Stimulated activated CD4-positive, alpha-beta T cell treated with anti-CD3 and anti-CD28 coated beads, Interleukin-12 subunit alpha, Interleukin-12 subunit beta, amount 100 ng/mL, for 4 hours (primary cell): ENCODE measurements around the gene OR13C8.
"Not testable (repeated sequence)": the region's sequence is repeated elsewhere in the genome, so short reads cannot be mapped to it uniquely, and the experiment has no call there.

Experiments
- DNase-seq: peaks from one replicate; pipeline ENCODE4 v3.0.0-alpha.2; 2020

Gene OR13C8, protein sequence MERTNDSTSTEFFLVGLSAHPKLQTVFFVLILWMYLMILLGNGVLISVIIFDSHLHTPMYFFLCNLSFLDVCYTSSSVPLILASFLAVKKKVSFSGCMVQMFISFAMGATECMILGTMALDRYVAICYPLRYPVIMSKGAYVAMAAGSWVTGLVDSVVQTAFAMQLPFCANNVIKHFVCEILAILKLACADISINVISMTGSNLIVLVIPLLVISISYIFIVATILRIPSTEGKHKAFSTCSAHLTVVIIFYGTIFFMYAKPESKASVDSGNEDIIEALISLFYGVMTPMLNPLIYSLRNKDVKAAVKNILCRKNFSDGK

DNA sequence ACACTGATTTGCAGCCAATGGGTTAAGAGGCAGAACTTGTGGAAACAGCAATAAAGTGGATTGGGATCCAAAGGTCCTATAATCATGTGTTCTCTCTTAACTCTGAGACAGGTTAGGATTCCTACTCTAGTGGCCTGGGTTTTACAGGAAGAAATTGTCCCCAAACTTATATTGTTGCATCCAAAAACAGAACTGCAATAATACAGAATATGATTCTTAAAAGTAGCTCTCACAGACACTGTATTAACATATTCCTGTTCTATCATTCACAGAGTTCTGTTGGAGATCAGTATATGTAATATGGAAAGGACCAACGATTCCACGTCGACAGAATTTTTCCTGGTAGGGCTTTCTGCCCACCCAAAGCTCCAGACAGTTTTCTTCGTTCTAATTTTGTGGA lies at the start of gene OR13C8:
Gene OR13C8, plus strand, starts transcription at position 301 of the 400 bp plus-strand sequence. Its CDS starts 0 bp downstream, at position 301.
- DNase-seq, result no peak

DNA sequence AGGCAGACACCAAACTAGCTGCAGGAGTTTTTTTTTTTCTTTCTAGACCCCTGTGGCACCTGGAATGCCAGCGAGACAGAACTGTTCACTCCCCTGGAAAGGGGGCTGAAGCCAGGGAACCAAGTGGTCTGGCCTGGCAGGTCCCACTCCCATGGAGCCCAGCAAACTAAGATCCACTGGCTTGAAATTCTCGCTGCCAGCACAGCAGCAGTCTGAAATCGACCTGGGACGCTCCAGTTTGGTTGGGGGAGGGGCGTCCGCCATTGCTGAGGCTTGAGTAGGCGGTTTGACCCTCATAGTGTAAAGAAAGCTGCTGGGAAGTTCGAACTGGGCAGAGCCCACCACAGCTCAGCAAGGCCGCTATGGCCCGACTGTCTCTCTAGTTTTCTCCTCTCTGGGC lies 48.7 kb upstream of the OR13C8 start:
- DNase-seq, result not testable (repeated sequence)

DNA sequence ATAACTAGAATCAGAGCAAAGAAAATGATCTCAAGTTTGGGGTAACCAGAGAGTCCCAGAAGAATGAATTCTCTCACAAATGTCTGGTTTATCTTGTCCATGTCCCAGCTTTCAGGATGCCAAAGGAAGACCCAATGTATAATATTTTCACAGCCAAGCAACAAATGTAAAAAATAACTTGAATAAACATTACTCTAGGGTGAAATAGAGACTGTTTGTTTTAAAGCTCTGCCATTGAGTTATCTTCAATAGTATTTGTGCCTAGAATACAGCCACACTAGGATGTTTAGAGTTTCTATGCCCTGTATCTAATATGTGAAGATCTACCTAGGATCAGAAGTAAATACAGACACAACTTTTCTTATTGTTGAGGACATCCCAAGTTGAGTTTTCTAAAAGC lies 41.9 kb upstream of the OR13C8 start, which contains the start of gene OR13C4:
Gene OR13C4, minus strand, starts transcription at position 101 of the 400 bp plus-strand sequence. Its CDS starts 0 bp downstream, at position 101.
- no peak for DNase-seq

DNA sequence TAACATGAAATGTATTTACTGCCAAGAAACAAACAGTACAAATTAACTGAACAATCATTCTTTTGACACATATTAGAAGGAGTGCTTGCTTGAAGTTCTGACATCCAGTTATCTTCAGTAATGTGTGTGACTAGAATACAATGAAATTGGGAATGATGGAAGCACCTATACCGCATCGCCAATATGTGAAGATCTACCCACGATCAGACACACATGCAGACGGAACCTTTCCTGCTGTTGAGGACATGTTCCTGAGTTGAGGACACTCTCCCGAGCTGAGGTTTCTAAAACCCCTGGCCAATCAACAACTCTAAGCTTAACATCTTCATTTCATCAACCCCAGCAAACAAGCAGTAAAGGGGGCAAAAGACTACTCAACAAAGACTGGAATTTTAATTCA lies 32.2 kb upstream of the OR13C8 start, which contains the start of gene OR13C3:
Gene OR13C3, minus strand, starts transcription at position 101 of the 400 bp plus-strand sequence. CDS start 133 bp downstream, outside the sequence.
- DNase-seq, result no peak

DNA sequence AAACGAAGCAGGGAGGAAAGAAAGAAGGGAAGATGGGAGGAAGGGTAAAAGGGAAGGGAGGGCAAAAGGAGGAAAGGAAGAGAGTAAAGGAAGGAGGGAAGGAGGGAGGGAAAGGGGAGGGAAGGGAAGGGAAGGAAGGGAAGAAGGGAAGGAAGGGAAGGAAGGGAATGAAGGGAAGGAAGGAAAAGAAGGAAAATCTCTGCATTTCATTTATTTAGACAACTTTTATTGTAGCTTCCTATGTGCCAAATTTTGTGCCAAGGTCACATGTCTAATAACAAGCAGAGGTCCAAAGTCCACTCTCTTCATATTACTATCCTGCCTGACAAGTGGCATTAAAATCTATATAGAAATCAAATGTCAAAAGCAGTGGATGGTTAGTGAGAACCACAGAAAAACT lies 29.7 kb upstream of the OR13C8 start:
- DNase-seq, result no peak

DNA sequence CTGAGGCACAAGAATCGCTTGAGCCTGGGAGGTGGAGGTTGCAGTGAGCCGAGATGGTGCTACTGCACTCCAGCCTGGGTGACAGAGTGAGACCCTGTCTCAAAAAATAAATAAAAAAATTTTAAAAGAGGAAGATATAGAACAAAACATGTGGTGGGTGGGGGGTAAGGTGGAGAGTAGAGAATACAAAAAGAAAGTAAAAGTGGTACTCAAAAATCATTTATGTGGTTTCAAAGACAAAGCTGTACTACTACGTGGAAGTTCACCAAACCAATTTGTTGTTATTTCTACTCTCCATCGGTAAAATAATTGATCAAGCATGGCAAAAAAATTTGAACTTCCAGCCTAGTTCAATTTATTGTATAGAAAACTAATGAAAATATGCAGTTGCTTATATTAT lies 24.3 kb upstream of the OR13C8 start:
- DNase-seq, result no peak

DNA sequence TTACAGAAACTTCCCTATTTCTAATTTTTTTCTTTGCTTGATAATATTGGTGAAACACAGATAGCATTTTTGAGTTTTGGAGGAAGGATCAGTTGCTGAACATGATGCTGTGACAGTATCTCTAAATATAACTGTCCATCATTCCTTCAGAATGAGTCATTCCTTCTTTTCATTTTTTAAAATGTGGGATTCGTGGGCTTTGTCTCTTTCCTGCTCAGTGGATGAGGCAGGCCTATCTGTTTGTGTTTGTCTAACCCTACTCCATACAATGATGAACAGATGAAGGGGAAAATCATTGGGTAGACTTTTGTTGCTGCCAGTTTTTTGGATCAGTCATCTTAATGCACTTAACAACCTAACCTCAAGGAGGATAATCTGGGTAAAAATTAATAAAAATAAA lies 15.7 kb upstream of the OR13C8 start:
- no peak for DNase-seq

DNA sequence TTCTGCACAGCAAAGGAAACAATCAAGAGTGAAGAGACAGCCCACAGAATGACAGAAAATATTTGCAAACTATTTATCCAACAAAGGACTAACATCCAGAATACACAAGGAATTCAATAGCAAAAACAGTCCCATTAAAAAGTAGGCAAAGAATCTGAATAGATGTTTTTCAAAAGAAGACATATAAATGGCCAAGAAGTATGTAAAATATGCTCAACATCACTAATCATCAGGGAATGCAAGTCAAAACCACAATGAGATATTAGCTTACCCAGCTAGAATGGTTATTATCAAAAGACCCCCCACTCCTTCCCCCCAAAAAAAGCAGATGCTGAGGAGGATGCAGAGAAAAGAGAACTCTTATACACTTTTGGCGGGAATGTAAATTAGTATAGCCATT lies 13.4 kb upstream of the OR13C8 start:
- DNase-seq, result no peak

DNA sequence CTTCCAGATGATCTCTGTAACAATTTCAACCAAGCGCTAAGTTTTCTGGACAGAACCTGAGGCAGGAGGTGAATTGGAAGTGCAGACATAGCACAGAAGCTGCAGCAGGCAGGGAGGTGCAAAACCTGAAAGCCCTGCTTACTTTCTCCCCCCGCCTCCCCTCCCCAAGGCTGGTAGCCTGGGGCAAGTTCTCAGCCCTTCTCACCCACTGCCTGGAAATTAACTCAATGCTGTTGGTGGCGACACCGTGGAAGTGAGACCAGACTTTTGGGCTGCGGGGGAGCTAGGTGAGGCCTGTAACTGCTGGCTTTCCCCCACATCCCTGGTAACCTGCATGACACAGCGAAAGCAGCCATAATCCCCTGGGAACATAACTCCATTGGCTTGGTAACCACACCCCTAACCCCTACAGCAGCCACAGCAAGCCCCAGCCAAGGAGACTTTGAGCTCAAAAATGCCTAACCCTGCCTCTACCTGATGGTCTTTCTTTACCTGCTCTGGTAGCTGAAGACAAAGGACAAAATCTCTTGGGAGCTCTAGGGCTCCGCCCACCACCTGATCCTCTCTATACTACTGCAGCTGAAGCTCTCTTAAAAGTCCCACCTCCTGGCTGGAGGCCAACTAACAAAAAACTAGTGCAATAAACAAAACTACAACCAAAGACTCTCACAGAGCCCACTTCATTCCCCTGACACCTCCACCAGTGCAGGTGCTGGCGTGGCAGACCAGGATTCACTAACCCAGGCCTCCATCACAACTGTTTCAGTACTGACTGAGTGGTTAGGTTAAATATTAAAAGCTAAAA lies 11.9 kb upstream of the OR13C8 start:
- DNase-seq, result no peak

DNA sequence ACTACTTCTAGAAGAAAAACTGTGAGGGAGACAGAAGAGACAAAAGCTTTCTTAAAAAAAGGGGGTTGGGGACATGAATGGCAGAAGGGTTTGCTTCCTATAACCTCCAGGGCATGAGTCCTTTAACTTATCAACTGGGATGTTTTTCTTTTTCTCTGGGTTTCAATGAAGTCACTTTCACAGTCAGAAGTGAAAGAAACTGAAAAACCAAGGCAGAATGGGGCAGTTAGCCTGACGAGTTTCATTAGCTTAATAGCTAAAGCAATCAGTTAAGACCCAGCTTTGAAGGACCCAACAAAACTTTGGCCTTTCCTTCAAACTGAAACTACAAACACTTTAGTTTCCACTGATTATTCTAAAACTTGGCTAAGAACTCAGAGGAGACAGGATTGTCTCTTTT lies 4.6 kb upstream of the OR13C8 start:
- no peak for DNase-seq

DNA sequence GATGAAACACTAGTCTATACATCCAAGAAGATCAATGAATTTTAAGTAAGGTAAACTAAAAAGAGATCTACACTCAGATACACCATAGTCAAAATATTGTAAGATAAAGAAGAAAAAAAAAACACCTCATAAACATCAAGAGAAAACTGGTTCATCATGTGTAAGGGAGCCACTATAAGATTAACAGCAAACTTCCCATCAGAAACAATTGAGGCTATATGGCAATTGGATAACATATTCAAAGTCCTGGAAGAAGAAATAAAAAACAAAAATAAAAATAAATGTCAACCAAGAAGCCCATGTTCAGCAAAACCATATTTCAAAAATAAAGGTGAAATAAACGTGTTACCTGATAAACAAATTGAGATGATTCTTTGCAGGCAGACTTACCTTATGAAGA lies 3.6 kb downstream of the OR13C8 start:
- no peak for DNase-seq

DNA sequence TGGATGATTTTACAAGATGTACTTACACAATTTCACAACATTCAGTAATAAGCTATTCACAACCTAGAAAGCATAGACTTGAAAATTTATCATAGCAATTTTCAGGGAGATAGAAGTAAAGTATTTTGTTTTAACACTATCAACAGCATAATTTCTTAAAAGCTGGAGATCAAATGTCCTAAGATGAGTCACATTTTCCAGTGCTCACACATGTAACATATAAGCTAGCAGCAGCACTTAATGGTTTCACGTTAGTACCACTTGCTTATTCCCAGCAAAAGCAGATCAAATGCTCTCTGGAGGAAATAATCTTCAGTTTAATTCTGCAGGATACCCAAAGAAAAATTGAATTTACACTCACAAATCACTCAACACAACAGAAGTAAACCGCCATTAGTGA lies 6.5 kb downstream of the OR13C8 start:
- no peak for DNase-seq

DNA sequence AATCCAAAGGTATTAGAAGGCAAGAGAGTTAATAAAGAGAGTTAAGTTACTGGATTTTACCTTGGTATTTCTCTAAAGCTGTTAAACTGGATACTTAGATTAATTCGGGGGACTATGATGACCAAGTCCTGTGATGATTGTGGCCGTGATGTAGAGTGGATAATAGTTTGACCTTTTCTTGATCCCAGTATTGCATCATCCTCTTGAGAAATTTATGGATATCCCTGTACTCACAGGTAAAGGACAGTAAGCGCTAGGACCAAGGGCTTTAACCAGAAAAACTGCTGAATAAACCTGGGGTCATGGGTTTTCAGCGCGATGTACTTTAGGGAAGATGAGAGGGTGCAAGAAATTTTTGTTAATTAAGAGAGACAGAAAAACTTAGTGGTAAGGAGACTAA lies 8.3 kb downstream of the OR13C8 start:
- no peak for DNase-seq

DNA sequence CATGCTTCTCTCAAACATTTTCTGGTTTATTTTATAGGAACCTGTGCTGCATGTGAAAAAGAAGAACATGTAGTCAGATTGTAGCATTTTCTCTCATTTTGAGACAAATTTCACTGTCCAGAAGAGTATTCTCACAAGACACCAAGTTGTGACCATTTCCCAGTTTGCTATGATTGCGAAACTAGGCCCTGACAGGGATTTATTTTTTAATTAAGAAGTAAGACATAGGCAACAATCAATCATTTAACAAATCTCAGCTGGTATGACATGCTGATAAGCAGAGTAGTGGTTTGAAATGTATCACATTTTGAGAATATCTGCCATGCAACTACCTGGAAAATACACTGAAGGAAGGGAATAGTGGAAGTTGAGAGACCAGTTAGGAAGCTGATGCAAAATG lies 11.6 kb downstream of the OR13C8 start:
- DNase-seq, result no peak

DNA sequence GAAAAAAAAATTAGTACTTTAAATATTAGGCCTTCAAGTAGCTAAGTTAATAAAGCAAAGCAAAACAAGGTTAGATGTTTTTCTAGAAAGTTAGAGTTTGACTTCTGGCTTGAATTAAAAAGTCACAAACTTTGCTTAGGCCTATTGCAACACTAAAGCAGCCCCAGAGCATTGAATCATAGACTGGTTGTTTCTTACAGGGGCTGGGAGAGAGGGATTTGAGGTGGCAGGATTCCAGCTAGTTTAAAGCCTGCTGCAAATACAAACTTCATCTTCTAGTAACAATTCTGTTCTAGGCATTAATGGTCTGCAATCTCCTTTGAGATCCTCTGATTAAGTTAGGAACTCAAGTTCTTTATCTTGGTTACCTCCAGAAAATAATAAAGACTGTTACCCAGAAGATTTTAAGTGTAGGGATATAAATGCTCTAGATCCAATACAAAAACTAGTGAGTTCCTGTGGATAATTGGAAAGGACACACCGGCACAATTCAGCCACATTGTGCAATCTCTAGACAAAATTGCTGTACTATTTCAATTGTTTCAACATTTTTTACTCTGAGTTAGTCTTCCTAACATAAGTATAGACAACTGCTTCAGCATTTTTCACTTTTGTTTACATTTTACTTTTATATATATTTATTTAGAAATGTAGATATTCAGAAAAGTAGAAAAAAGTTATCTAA lies 17.7 kb downstream of the OR13C8 start:
- no peak for DNase-seq

DNA sequence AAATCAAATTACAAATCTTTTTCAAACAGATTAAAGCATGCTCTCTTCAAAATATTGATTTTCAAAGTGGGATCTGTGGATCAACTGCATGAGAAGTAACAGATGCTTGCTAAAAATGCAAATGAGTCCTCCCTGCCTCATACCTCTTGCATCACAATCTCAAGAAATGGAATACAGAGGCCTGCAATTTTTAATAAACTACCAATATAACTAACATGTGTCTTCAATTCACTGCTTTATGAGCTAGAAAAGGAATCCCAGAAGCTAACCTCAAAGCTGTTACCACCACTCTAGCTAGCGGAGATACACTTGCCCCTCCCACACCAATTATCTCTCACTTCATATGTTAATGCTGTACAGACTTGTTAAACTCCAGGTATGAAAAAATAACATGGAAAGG lies 20.7 kb downstream of the OR13C8 start:
- DNase-seq, result no peak

DNA sequence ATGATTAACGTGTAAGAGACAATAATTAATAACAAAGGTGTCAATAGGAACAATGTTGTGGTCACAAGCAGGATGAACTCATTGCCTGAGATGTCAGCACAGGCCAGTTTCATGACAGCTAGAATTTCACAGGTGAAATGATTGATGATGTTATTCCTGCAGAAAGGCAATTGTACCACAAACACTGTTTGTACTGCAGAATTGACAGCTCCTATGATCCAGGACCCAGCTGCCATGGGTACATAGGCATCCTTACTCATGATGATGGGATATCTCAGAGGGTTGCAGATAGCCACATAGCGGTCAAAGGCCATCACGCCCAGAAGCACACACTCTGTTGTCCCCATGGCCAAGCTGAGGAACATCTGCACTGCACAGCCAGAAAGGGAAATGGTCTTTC lies 29.8 kb downstream of the OR13C8 start:
- DNase-seq, result not testable (repeated sequence)

DNA sequence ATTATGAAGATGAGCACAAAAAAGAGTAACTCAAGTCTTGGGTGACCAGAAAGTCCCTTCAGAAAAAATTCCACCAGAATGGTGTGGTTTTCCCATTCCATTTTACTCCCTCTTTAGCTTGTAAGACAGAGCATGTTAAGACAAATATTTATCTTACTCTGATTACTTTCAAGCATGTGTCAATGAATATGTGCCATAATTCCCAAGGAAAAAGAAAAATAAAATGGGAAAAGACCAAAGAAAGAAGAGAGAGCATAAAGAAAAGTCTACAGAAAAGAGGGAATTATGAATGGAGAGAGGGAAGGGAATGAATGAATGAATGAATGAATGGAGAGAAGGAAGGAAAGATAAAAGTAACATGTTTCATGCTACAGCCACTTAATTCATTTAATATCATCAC lies 30.3 kb downstream of the OR13C8 start, which contains the start of gene OR13C5:
Gene OR13C5, minus strand, starts transcription at position 101 of the 400 bp plus-strand sequence. Its CDS starts 0 bp downstream, at position 101.
- not testable (repeated sequence) for DNase-seq

DNA sequence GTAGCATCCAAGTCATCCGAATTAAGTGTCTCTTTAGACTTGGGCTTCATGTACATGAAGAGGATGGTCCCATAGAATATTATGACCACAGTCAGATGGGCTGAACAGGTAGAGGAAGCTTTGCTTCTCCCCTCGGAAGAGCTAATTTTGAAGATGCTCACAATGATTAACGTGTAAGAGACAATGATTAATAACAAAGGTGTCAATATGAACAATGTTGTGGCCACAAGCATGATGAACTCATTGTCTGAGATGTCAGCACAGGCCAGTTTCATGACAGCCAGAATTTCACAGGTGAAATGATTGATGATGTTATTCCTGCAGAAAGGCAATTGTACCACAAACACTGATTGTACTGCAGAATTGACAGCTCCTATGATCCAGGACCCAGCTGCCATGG lies 35.8 kb downstream of the OR13C8 start:
- DNase-seq, result no peak

DNA sequence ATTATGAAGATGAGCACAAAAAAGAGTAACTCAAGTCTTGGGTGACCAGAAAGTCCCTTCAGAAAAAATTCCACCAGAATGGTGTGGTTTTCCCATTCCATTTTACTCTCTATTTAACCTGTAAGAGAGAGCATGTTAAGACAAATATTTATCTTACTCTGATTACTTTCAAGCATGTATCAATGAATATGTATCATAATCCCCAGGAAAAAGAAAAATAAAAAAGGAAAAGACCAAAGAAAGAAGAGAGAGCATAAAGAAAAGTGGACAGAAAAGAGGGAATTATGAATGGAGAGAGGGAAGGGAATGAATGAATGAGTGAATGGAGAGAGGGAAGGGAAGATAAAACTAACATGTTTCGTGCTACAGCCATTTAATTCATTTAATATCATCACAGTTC lies 36.6 kb downstream of the OR13C8 start, which contains the start of gene OR13C2:
Gene OR13C2, minus strand, starts transcription at position 101 of the 400 bp plus-strand sequence. Its CDS starts 0 bp downstream, at position 101.
- not testable (repeated sequence) for DNase-seq

DNA sequence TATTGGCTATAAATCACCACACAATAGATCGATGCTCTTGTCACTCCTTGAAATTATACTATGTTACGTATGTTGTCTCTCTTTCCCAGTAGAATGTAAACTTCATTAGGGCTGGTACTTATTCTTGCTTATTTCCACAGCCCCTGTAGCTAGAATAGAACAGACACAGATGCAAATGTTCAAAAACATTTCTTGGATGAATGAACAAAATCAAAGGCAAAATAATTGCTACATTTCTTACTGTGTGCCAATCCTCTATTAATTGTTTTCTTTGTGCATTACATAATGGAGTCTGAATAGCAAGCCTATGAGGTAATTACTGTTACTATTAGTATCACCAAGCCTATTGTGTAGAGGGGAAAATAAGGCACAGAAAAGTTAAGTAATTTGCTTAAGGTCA lies 37.2 kb downstream of the OR13C8 start:
- no peak for DNase-seq

DNA sequence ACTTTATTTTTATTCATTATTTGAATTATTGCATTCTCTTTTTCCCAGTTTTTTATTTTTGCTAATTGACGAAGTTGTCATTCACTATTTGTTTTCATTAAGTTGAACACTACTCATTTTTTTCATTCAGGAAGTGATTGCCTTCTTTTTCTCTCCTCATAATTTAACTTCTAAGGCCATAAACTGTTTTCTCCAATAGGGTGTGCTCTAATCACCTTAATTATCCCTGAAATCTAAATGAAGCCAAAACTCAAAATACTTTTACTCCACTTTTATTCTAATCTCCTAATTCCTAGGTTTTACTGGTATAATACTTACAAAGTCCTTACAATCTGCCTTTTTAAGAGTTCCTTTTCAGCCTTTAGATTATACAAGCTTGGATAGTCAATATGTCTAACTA lies 39.4 kb downstream of the OR13C8 start:
- DNase-seq, result no peak

DNA sequence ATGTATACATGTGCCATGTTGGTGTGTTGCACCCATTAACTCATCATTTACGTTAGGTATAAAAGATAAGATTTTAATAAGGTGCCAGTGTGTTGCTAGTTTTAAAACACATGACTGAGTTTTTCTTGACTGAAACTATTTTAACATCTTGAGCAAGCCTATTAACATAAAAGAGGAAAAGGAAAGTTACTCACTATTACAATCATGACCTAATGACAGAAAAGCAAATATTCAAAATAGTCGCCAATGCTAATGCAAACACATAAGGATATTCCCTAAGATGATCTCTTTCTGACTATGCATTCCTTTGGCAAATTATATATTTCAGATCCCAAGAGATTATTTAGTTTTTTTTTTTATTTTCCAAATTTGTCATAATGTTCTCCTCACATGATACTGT lies 42.2 kb downstream of the OR13C8 start:
- no peak for DNase-seq
